ENCODE results near the gene ACAP1.
A peak's percentile ranks its signal among the peaks of the same experiment; 100 is the strongest.

The ACAP1 gene

GRCh38 chr17:7306911-7307685 is 29.2 kb upstream of the ACAP1 start, which contains the start of gene EIF5A:
Gene EIF5A, plus strand, starts transcription at chr17:7307628. Its CDS starts 2,008 bp downstream, at chr17:7309636.
- peak; percentile 97 for DNase-seq (ENCODE audit: extremely low spot score)
- ChIA-PET POLR2A (no interaction called here), CTCF (no interaction called here)
- TF ChIP-seq CTBP1 (IDR thresholded peaks at IDR 0.05; ENCODE audit: borderline replicate concordance) (no peak), ARNT (IDR thresholded peaks at IDR 0.05) (no peak), ZNF384 (IDR thresholded peaks at IDR 0.05) (no peak), ELF4 (IDR thresholded peaks at IDR 0.05) (no peak), SUZ12 (IDR thresholded peaks at IDR 0.05) (no peak), BHLHE40 (IDR thresholded peaks at IDR 0.05; ENCODE audit: borderline replicate concordance) (no peak), PKNOX1 (IDR thresholded peaks at IDR 0.05) (peak; percentile 86), FOXM1 (IDR thresholded peaks at IDR 0.05; ENCODE audit: borderline replicate concordance) (no peak)

GRCh38 chr17:7307686-7308624 is 28.4 kb upstream of the ACAP1 start:
- POLR2A ChIA-PET: interaction anchor here (0.7 to 1.6 kb wide), 5 partner anchors 13 to 253 kb away, joined by 3 to 5 read pairs (median 3); partner anchors contain the start of genes NEURL4 and SLC2A4
- TF ChIP-seq LEF1 (IDR thresholded peaks at IDR 0.05; ENCODE audit: borderline replicate concordance): no peak
- peak; percentile 53 for TF ChIP-seq L3MBTL2 (conservative IDR thresholded peaks at IDR 0.05)
- DNase-seq (ENCODE audit: extremely low spot score): no peak
- CTCF ChIA-PET: no interaction called here

- DNase-seq (ENCODE audit: extremely low spot score): peak; percentile 58
- POLR2A ChIA-PET: interaction anchor here (0.6 to 1.7 kb wide), 7 partner anchors 12 to 252 kb away, joined by 3 to 9 read pairs (median 3); partner anchors contain the start of genes NEURL4 and SLC2A4
- CTCF ChIA-PET: no interaction called here
Observed at GRCh38 chr17:7308625-7309433, 27.5 kb upstream of the ACAP1 start.

GRCh38 chr17:7309628-7310027 is 26.7 kb upstream of the ACAP1 start:
- no peak for DNase-seq (ENCODE audit: extremely low spot score)
- POLR2A ChIA-PET: interaction anchor here (0.6 to 1.7 kb wide), 3 partner anchors 11 to 28 kb away, joined by 5 to 9 read pairs (median 5); partner anchors contain the start of gene NEURL4
- TF ChIP-seq FOXM1 (IDR thresholded peaks at IDR 0.05; ENCODE audit: borderline replicate concordance): no peak
- no peak for TF ChIP-seq TARDBP (IDR thresholded peaks at IDR 0.05)
- no peak for TF ChIP-seq SP1 (IDR thresholded peaks at IDR 0.05)
- CTCF ChIA-PET: no interaction called here

More at GRCh38 chr17:7308625-7309433, 27.5 kb upstream of the ACAP1 start:
- TF ChIP-seq FOXM1 (IDR thresholded peaks at IDR 0.05; ENCODE audit: borderline replicate concordance) (no peak), PKNOX1 (IDR thresholded peaks at IDR 0.05) (no peak), HDGF (IDR thresholded peaks at IDR 0.05; ENCODE audit: borderline replicate concordance) (no peak), SUZ12 (IDR thresholded peaks at IDR 0.05) (no peak), FOXA1 (IDR thresholded peaks at IDR 0.05) (no peak), L3MBTL2 (conservative IDR thresholded peaks at IDR 0.05) (no peak), NFRKB (IDR thresholded peaks at IDR 0.05) (no peak), CTBP1 (IDR thresholded peaks at IDR 0.05; ENCODE audit: borderline replicate concordance) (no peak), TARDBP (IDR thresholded peaks at IDR 0.05) (no peak), BHLHE40 (IDR thresholded peaks at IDR 0.05; ENCODE audit: borderline replicate concordance) (no peak), FOXK2 (IDR thresholded peaks at IDR 0.05) (no peak)

- TF ChIP-seq PKNOX1 (IDR thresholded peaks at IDR 0.05): no peak
- TF ChIP-seq FOXA1 (IDR thresholded peaks at IDR 0.05): no peak
- no peak for TF ChIP-seq ARNT (IDR thresholded peaks at IDR 0.05)
- no peak for TF ChIP-seq SUZ12 (IDR thresholded peaks at IDR 0.05)
- TF ChIP-seq BHLHE40 (IDR thresholded peaks at IDR 0.05; ENCODE audit: borderline replicate concordance): no peak
- no peak for TF ChIP-seq LEF1 (IDR thresholded peaks at IDR 0.05; ENCODE audit: borderline replicate concordance)
- no peak for TF ChIP-seq ELF4 (IDR thresholded peaks at IDR 0.05)
- TF ChIP-seq FOXK2 (IDR thresholded peaks at IDR 0.05): no peak
- no peak for TF ChIP-seq TARDBP (IDR thresholded peaks at IDR 0.05)
- no peak for TF ChIP-seq FOXM1 (IDR thresholded peaks at IDR 0.05; ENCODE audit: borderline replicate concordance)
- no peak for TF ChIP-seq CTBP1 (IDR thresholded peaks at IDR 0.05; ENCODE audit: borderline replicate concordance)
- no peak for TF ChIP-seq SP1 (IDR thresholded peaks at IDR 0.05)
- no peak for TF ChIP-seq HDGF (IDR thresholded peaks at IDR 0.05; ENCODE audit: borderline replicate concordance)
- no peak for TF ChIP-seq ZNF384 (IDR thresholded peaks at IDR 0.05)
- TF ChIP-seq L3MBTL2 (conservative IDR thresholded peaks at IDR 0.05): no peak
- no peak for TF ChIP-seq NFRKB (IDR thresholded peaks at IDR 0.05)
- DNase-seq (ENCODE audit: extremely low spot score): no peak
- POLR2A ChIA-PET: interaction anchor here (1.1 to 1.5 kb wide), 2 partner anchors 18 to 37 kb away, joined by 3 to 6 read pairs; partner anchors contain the start of gene NEURL4
- CTCF ChIA-PET: interaction anchor here (0.6 kb wide), 1 partner anchor 14 kb away, joined by 4 read pairs; no protein-coding TSS in a partner anchor
Observed at GRCh38 chr17:7311110-7311705, 25.1 kb upstream of the ACAP1 start.

Measured in HEK293T (cell line).